HL-60 (cell line): ENCODE data around the gene KCNG2.

ENCODE experiments used
- GABPA ChIP-seq: IDR thresholded peaks from 2 replicates; pipeline ENCODE4 v1.6.1; 2012; ENCODE audit warnings: low read depth
- POLR2AphosphoS5 ChIP-seq: IDR thresholded peaks from 2 replicates; pipeline ENCODE4 v1.6.1; 2012; ENCODE audit warnings: low read depth
- SPI1 ChIP-seq: IDR thresholded peaks from 2 replicates; pipeline ENCODE4 v1.6.1; 2012; ENCODE audit warnings: low read depth, mild to moderate bottlenecking, borderline replicate concordance
- TF ChIP-seq, protein P1 (sequence below): IDR thresholded peaks from one replicate; pipeline ENCODE4 v1.5.1; 2011; ENCODE audit warnings: low read length, control low read depth, inconsistent platforms; ENCODE audit not compliant: insufficient read depth
- TF ChIP-seq, protein P2 (sequence below): IDR thresholded peaks from 2 replicates; pipeline ENCODE4 v1.6.1; 2012; ENCODE audit warnings: low read depth; ENCODE audit not compliant: insufficient replicate concordance

DNA sequence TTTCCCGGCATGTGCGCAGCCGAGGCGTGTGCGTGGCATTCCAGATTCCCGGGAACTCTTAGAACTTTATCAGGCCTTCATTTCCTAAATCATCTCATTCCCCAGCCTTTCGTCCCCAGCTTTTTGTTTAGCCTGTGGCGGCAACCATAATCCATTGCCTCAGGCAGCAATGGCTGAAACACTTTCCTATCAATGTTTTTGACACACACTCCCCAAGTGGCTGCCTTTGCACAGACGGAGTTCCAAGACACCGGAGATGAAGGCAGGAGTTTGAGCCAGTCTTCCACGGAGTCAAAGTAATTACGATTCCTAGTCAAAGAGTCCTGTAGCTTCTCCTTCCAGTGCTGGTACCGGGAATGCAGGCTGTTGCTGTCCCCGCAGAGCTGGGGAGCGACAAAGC is 64.8 kb downstream of the KCNG2 start:
- TF ChIP-seq, protein P1, sequence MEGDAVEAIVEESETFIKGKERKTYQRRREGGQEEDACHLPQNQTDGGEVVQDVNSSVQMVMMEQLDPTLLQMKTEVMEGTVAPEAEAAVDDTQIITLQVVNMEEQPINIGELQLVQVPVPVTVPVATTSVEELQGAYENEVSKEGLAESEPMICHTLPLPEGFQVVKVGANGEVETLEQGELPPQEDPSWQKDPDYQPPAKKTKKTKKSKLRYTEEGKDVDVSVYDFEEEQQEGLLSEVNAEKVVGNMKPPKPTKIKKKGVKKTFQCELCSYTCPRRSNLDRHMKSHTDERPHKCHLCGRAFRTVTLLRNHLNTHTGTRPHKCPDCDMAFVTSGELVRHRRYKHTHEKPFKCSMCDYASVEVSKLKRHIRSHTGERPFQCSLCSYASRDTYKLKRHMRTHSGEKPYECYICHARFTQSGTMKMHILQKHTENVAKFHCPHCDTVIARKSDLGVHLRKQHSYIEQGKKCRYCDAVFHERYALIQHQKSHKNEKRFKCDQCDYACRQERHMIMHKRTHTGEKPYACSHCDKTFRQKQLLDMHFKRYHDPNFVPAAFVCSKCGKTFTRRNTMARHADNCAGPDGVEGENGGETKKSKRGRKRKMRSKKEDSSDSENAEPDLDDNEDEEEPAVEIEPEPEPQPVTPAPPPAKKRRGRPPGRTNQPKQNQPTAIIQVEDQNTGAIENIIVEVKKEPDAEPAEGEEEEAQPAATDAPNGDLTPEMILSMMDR: no peak
- TF ChIP-seq POLR2AphosphoS5 (no peak), GABPA (no peak), SPI1 (no peak)
- TF ChIP-seq, protein P2, sequence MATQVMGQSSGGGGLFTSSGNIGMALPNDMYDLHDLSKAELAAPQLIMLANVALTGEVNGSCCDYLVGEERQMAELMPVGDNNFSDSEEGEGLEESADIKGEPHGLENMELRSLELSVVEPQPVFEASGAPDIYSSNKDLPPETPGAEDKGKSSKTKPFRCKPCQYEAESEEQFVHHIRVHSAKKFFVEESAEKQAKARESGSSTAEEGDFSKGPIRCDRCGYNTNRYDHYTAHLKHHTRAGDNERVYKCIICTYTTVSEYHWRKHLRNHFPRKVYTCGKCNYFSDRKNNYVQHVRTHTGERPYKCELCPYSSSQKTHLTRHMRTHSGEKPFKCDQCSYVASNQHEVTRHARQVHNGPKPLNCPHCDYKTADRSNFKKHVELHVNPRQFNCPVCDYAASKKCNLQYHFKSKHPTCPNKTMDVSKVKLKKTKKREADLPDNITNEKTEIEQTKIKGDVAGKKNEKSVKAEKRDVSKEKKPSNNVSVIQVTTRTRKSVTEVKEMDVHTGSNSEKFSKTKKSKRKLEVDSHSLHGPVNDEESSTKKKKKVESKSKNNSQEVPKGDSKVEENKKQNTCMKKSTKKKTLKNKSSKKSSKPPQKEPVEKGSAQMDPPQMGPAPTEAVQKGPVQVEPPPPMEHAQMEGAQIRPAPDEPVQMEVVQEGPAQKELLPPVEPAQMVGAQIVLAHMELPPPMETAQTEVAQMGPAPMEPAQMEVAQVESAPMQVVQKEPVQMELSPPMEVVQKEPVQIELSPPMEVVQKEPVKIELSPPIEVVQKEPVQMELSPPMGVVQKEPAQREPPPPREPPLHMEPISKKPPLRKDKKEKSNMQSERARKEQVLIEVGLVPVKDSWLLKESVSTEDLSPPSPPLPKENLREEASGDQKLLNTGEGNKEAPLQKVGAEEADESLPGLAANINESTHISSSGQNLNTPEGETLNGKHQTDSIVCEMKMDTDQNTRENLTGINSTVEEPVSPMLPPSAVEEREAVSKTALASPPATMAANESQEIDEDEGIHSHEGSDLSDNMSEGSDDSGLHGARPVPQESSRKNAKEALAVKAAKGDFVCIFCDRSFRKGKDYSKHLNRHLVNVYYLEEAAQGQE: no peak
